Endothelial cell of umbilical vein (primary cell): ENCODE measurements around the gene SWSAP1. TPM values are rescaled to one million over a fixed set of nuclear protein-coding genes. Genes with fewer than 3 reads are reported as not detected.
"Not testable (repeated sequence)": the region's sequence is repeated elsewhere in the genome, so short reads cannot be mapped to it uniquely, and the experiment has no call there.

Experiments used
- BruUV-seq: library from RNA; stranded (reverse); fragments of 400-500 nt; replicated peaks from 2 replicates; lab custom pipeline; 2021; lab: Mats Ljungman, UMichigan
- CTCF ChIA-PET: fragments of 300-600, 350-600 bp; sonication (Branson Sonifier 250); formaldehyde crosslinking; loops from one replicate; lab custom pipeline; 2021; ENCODE audit warnings: antibody characterized with exemption, inconsistent platforms; lab: Charles Lee
- POLR2A ChIA-PET: fragments of 300-600, 350-600 bp; sonication (Branson Sonifier 250); formaldehyde crosslinking; loops from one replicate; lab custom pipeline; 2021; ENCODE audit warnings: antibody characterized with exemption, inconsistent platforms; lab: Charles Lee
- DNase-seq: peaks from one replicate; pipeline ENCODE4 v3.0.0-alpha.2; 2011; ENCODE audit warnings: low read depth, low spot score
- FAIRE-seq: peaks from 2 replicates; lab custom pipeline; 2011; peaks lifted over from hg19 to GRCh38; lab: Jason Lieb, UNC
- H2AFZ ChIP-seq: 2 replicates; pipeline ENCODE4 v1.6.0; 2012; ENCODE audit warnings: low read depth, low read length, control low read depth, inconsistent platforms
- H3K27ac ChIP-seq: 2 replicates; pipeline ENCODE4 v1.5.1; 2011; ENCODE audit warnings: low read depth, mild to moderate bottlenecking, control low read depth, low read length, moderate library complexity; ENCODE audit not compliant: insufficient read depth
- H3K27me3 ChIP-seq, 2 experiments: 2 replicates each; pipeline versions ENCODE4 v1.6.0 to v1.6.1; 2011; ENCODE audit warnings: low read length in 2 of 2, mixed read lengths in 1 of 2; ENCODE audit not compliant: control insufficient read depth in 2 of 2, insufficient read depth in 2 of 2
- H3K36me3 ChIP-seq, 2 experiments: 2 replicates in 1 of 2; 3 replicates in 1 of 2; pipeline ENCODE4 v1.5.1; 2011; ENCODE audit warnings: low read length in 2 of 2, mild to moderate bottlenecking in 1 of 2, moderate library complexity in 1 of 2; ENCODE audit not compliant: control insufficient read depth in 2 of 2, insufficient read depth in 2 of 2; ENCODE audit errors: extremely low read depth in 1 of 2
- H3K4me1 ChIP-seq: 3 replicates; pipeline ENCODE4 v1.5.1; 2011; ENCODE audit warnings: mild to moderate bottlenecking, low read length; ENCODE audit not compliant: control insufficient read depth, insufficient read depth; ENCODE audit errors: extremely low read depth
- H3K4me2 ChIP-seq: 2 replicates; pipeline ENCODE4 v1.6.1; 2011; ENCODE audit warnings: low read length, control low read depth, mixed read lengths; ENCODE audit not compliant: insufficient read depth
- H3K4me3 ChIP-seq, 3 experiments: fragments of 200-600 bp in 1 of 3; sonication (generic), shearing (Covaris generic) in 1 of 3; replicated peaks in 1 of 3; 2 replicates each; pipeline ENCODE4 v1.5.1; 2011 to 2016; ENCODE audit warnings: control low read depth in 3 of 3, low read length in 3 of 3, mild to moderate bottlenecking in 2 of 3, inconsistent platforms in 1 of 3, low read depth in 1 of 3, moderate library complexity in 1 of 3; ENCODE audit not compliant: insufficient read depth in 1 of 3
- H3K79me2 ChIP-seq: 2 replicates; pipeline ENCODE4 v1.6.0; 2012; ENCODE audit warnings: low read length, inconsistent platforms; ENCODE audit not compliant: control insufficient read depth, insufficient read depth
- H3K9ac ChIP-seq: replicated peaks from 2 replicates; pipeline ENCODE3; 2011; ENCODE audit warnings: low read length, control low read depth; ENCODE audit not compliant: insufficient read depth; ENCODE audit errors: extremely low read depth
- H3K9me1 ChIP-seq: replicated peaks from 3 replicates; pipeline ENCODE4 v1.6.0; 2011; ENCODE audit warnings: mild to moderate bottlenecking, low read length; ENCODE audit not compliant: control insufficient read depth, insufficient read depth; ENCODE audit errors: extremely low read depth
- H3K9me3 ChIP-seq: replicated peaks from 2 replicates; pipeline ENCODE4 v1.5.1; 2012; ENCODE audit warnings: low read length, inconsistent platforms; ENCODE audit not compliant: control insufficient read depth, insufficient read depth
- H4K20me1 ChIP-seq: replicated peaks from 2 replicates; pipeline ENCODE3; 2011; ENCODE audit warnings: mild to moderate bottlenecking, low read length; ENCODE audit not compliant: control insufficient read depth, insufficient read depth; ENCODE audit errors: extremely low read depth
- CTCF ChIP-seq, 2 donors: IDR thresholded peaks; 1 replicate in 1 of 2; 2 replicates in 1 of 2; pipeline ENCODE4 v1.5.1; 2011; ENCODE audit warnings: low read length in 2 of 2, mild to moderate bottlenecking in 2 of 2, moderate library complexity in 2 of 2, control low read depth in 1 of 2, inconsistent platforms in 1 of 2, low read depth in 1 of 2; ENCODE audit not compliant: insufficient read depth in 1 of 2; ENCODE audit errors: extremely low read depth in 1 of 2
- FOS ChIP-seq: IDR thresholded peaks from 2 replicates; pipeline ENCODE4 v1.6.1; 2011; ENCODE audit warnings: mild to moderate bottlenecking, low read length, moderate library complexity, borderline replicate concordance; ENCODE audit not compliant: insufficient read depth
- GATA2 ChIP-seq: IDR thresholded peaks from 2 replicates; pipeline ENCODE4 v1.7.0; 2011; ENCODE audit warnings: low read depth, mild to moderate bottlenecking, moderate library complexity, mixed read lengths, low read length; ENCODE audit not compliant: insufficient read length, insufficient read depth
- POLR2A ChIP-seq: IDR thresholded peaks from 2 replicates; pipeline ENCODE4 v1.6.1; 2012; ENCODE audit warnings: low read depth, mild to moderate bottlenecking, control low read depth, low read length
- POLR2AphosphoS5 ChIP-seq: IDR thresholded peaks from 2 replicates; pipeline ENCODE4 v1.6.1; 2012; ENCODE audit warnings: low read depth, mild to moderate bottlenecking, control low read depth, low read length, moderate library complexity; ENCODE audit not compliant: insufficient read depth
- dilution Hi-C: fragments of 300-500 bp; cut with MboI; formaldehyde crosslinking; loops from one replicate; pipeline ENCODE4 v1.15.0; 2019; ENCODE audit warnings: low sequenced_read_pairs; ENCODE audit not compliant: extremely low pct_ligation_motif_present
- intact Hi-C: fragments of 100-400 bp; cut with micrococcal nuclease; formaldehyde crosslinking; loops from one replicate; pipeline ENCODE4 v1.10.0; 2022
- polyA plus RNA-seq, 4 experiments: library from polyadenylated mRNA; depleted of rRNA in 3 of 4; stranded (reverse) in 3 of 4; unstranded in 1 of 4; fragments of >200 nt; gene quantifications; 2 replicates each; pipeline versions ENCODE4 v1.2.1 to v1.2.3, GENCODE V29; 2011 to 2012; ENCODE audit warnings: missing spikeins in 1 of 4
- total RNA-seq: library from RNA; stranded (reverse); gene quantifications from 2 replicates; pipeline ENCODE4 v1.2.3, GENCODE V29; 2021

The SWSAP1 gene
- total and polyA plus RNA-seq, 2 donors (not counting 3 experiments of a cell fraction or from before 2014, with no cell fraction given) = 3.7 to 4.4 TPM

- H3K4me2 ChIP-seq, CTCF ChIA-PET, DNase-seq, FAIRE-seq, H4K20me1 ChIP-seq, H3K9me1 ChIP-seq, POLR2A ChIA-PET, H2AFZ ChIP-seq, H3K4me1 ChIP-seq, H3K36me3 ChIP-seq, dilution Hi-C loops, H3K9ac ChIP-seq, H3K27ac ChIP-seq, H3K9me3 ChIP-seq, H3K79me2 ChIP-seq, H3K27me3 ChIP-seq, H3K4me3 ChIP-seq, BruUV-seq, intact Hi-C loops: not testable (repeated sequence)
These were observed 20.4 kb upstream of the SWSAP1 start for GRCh38 chr19:11354102-11354501.

- Histone ChIP-seq H3K4me1 (no peaks in the 10 kb centered on the region), H2AFZ (no peak within 1 kb of the TSS), H3K9ac (peak within 1 kb of the TSS; percentile 28), H3K27ac (no peak within 1 kb of the TSS), H3K9me1 (no peaks in the 10 kb centered on the region), H3K79me2 (no peaks in the 10 kb centered on the region), H3K4me3 (peak within 1 kb of the TSS in 2 of 3 experiments; percentile 1 to 74), H4K20me1 (no peaks in the 10 kb centered on the region), H3K9me3 (no peaks in the 10 kb centered on the region), H3K4me2 (peak within 1 kb of the TSS; percentile 0), H3K36me3 (peaks cover 0 to 2% of the 10 kb centered on the region in 2 experiments), H3K27me3 (no peaks in the 10 kb centered on the region)
- intact Hi-C loops = loop anchor here (1.0 kb wide), 2 partner anchors 9 to 26 kb away; partner anchors contain the start of genes CCDC159 and TMEM205
- TF ChIP-seq FOS = no peak
- peak; percentile 85 for TF ChIP-seq POLR2AphosphoS5
- TF ChIP-seq POLR2A = peak; percentile 79
- no peak for TF ChIP-seq CTCF (IDR thresholded peaks at IDR 0.05; ENCODE audit: extremely low read depth in 1 of 2, insufficient read depth in 1 of 2, low read depth in 1 of 2, low read length in 2 of 2)
- no peak for TF ChIP-seq GATA2
- POLR2A ChIA-PET = interaction anchor here (0.6 kb wide), 1 partner anchor 142 kb away, joined by 3 read pairs; no protein-coding TSS in a partner anchor
- dilution Hi-C loops = no loop called here
- DNase-seq (peak; percentile 94), FAIRE-seq (peak; percentile 88)
- BruUV-seq = no TSS peak
- CTCF ChIA-PET = interaction anchor here (1.0 kb wide), 1 partner anchor 26 kb away, joined by 3 read pairs; no protein-coding TSS in a partner anchor
These were observed 19.0 kb upstream of the SWSAP1 start, which contains the start of gene PLPPR2 for GRCh38 chr19:11355160-11356073. PLPPR2 (plus strand) TSS chr19:11355432; CDS start chr19:11357674, 2,242 bp downstream.
